Subcutaneous abdominal adipose tissue (tissue), 5 donors: Measurements from ENCODE around the gene CARNS1.
A peak's percentile ranks its signal among the peaks of the same experiment; 100 is the strongest.

ENCODE experiments used
- H3K27ac ChIP-seq: one replicate; pipeline ENCODE4 v1.7.0; 2013; ENCODE audit warnings: low read depth, mild to moderate bottlenecking, inconsistent platforms, low read length, moderate library complexity
- H3K27me3 ChIP-seq, 5 donors: one replicate each; pipeline ENCODE4 v1.7.0; 2013; ENCODE audit warnings: low read length in 5 of 5, inconsistent platforms in 1 of 5; ENCODE audit not compliant: control insufficient read depth in 5 of 5, insufficient read depth in 4 of 5
- H3K36me3 ChIP-seq, 5 donors: one replicate each; pipeline ENCODE4 v1.7.0; 2013; ENCODE audit warnings: low read length in 5 of 5; ENCODE audit not compliant: control insufficient read depth in 5 of 5, insufficient read depth in 5 of 5
- H3K4me1 ChIP-seq, 5 donors: one replicate each; pipeline ENCODE4 v1.7.0; 2013; ENCODE audit warnings: low read length in 5 of 5, mild to moderate bottlenecking in 3 of 5, moderate library complexity in 1 of 5; ENCODE audit not compliant: control insufficient read depth in 5 of 5, insufficient read depth in 5 of 5
- H3K4me3 ChIP-seq, 5 donors: one replicate each; pipeline ENCODE4 v1.7.0; 2013; ENCODE audit warnings: low read length in 5 of 5, low read depth in 1 of 5
- H3K9ac ChIP-seq, 5 donors: one replicate each; pipeline ENCODE4 v1.7.0; 2013; ENCODE audit warnings: low read length in 5 of 5, mild to moderate bottlenecking in 4 of 5, moderate library complexity in 3 of 5
- H3K9me3 ChIP-seq, 5 donors: one replicate each; pipeline ENCODE4 v1.7.0; 2013; ENCODE audit warnings: low read length in 5 of 5; ENCODE audit not compliant: control insufficient read depth in 5 of 5
- donor health status: healthy.
- donor health status: healthy.
- donor health status: healthy.
- donor health status: healthy.
- donor health status: healthy.

Gene CARNS1

GRCh38 chr11:67453816-67454732 lies 38.6 kb downstream of the CARNS1 start:
- Histone ChIP-seq H3K36me3 (no peaks in the 10 kb centered on the region), H3K27me3 (peaks cover 0 to 5% (median 0%) of the 10 kb centered on the region in 5 donors), H3K9ac (no peak overlapping the region), H3K4me3 (no peak overlapping the region), H3K27ac (no peak overlapping the region), H3K9me3 (no peaks in the 10 kb centered on the region), H3K4me1 (peaks cover 0 to 35% (median 12%) of the 10 kb centered on the region in 5 donors)

GRCh38 chr11:67455054-67455453 lies 39.6 kb downstream of the CARNS1 start, which contains the start of gene CABP4:
TSS of gene CABP4 (plus strand) at chr11:67455354. CDS start at chr11:67455424, 70 bp downstream.
- Histone ChIP-seq H3K4me3 (no peak within 1 kb of the TSS), H3K4me1 (peaks cover 0 to 29% (median 12%) of the 10 kb centered on the region in 5 donors), H3K36me3 (no peaks in the 10 kb centered on the region), H3K27ac (no peak within 1 kb of the TSS), H3K9ac (peak within 1 kb of the TSS in 1 of 5 donors; percentile 5), H3K9me3 (no peaks in the 10 kb centered on the region), H3K27me3 (peaks cover 0 to 5% (median 0%) of the 10 kb centered on the region in 5 donors)

GRCh38 chr11:67456068-67456705 lies 40.7 kb downstream of the CARNS1 start:
- H3K9ac ChIP-seq: no peak overlapping the region
- H3K4me3 ChIP-seq: no peak overlapping the region
- H3K27me3 ChIP-seq: peaks cover 0 to 5% (median 0%) of the 10 kb centered on the region in 5 donors
- H3K9me3 ChIP-seq: no peaks in the 10 kb centered on the region
- H3K27ac ChIP-seq: no peak overlapping the region
- H3K36me3 ChIP-seq: no peaks in the 10 kb centered on the region
- peaks cover 0 to 20% (median 10%) of the 10 kb centered on the region in 5 donors for H3K4me1 ChIP-seq

- Histone ChIP-seq H3K36me3 (no peaks in the 10 kb centered on the region), H3K27me3 (peaks cover 0 to 5% (median 0%) of the 10 kb centered on the region in 5 donors), H3K9me3 (no peaks in the 10 kb centered on the region), H3K4me1 (peaks cover 0 to 8% (median 4%) of the 10 kb centered on the region in 5 donors), H3K4me3 (no peak overlapping the region), H3K27ac (no peak overlapping the region), H3K9ac (no peak overlapping the region)
Measured at GRCh38 chr11:67457453-67457852, 42.0 kb downstream of the CARNS1 start.

GRCh38 chr11:67458266-67458665 lies 42.8 kb downstream of the CARNS1 start:
- H3K9ac ChIP-seq: no peak overlapping the region
- no peaks in the 10 kb centered on the region for H3K9me3 ChIP-seq
- no peaks in the 10 kb centered on the region for H3K4me1 ChIP-seq
- H3K27me3 ChIP-seq: peaks cover 0 to 5% (median 0%) of the 10 kb centered on the region in 5 donors
- no peak overlapping the region for H3K4me3 ChIP-seq
- no peak overlapping the region for H3K27ac ChIP-seq
- no peaks in the 10 kb centered on the region for H3K36me3 ChIP-seq

GRCh38 chr11:67463186-67463585 lies 47.7 kb downstream of the CARNS1 start:
- Histone ChIP-seq H3K27ac (no peak overlapping the region), H3K9me3 (no peaks in the 10 kb centered on the region), H3K9ac (no peak overlapping the region), H3K27me3 (no peaks in the 10 kb centered on the region), H3K4me1 (peaks cover 2 to 32% (median 25%) of the 10 kb centered on the region in 5 donors), H3K36me3 (no peaks in the 10 kb centered on the region), H3K4me3 (no peak overlapping the region)

GRCh38 chr11:67463680-67464410 lies 48.4 kb downstream of the CARNS1 start:
- Histone ChIP-seq H3K4me1 (peaks cover 5 to 39% (median 31%) of the 10 kb centered on the region in 5 donors), H3K36me3 (no peaks in the 10 kb centered on the region), H3K27me3 (no peaks in the 10 kb centered on the region), H3K27ac (peak overlapping the region; percentile 83), H3K4me3 (peak overlapping the region in 4 of 5 donors; percentile 47 to 71 (median 64)), H3K9me3 (no peaks in the 10 kb centered on the region), H3K9ac (peak overlapping the region in 4 of 5 donors; percentile 13 to 60 (median 50))

- Histone ChIP-seq H3K9ac (peak overlapping the region; percentile 13 to 65 (median 59)), H3K9me3 (no peaks in the 10 kb centered on the region), H3K27me3 (no peaks in the 10 kb centered on the region), H3K36me3 (no peaks in the 10 kb centered on the region), H3K27ac (peak overlapping the region; percentile 83), H3K4me3 (peak overlapping the region in 4 of 5 donors; percentile 62 to 71 (median 65)), H3K4me1 (peaks cover 5 to 44% (median 35%) of the 10 kb centered on the region in 5 donors)
Measured at GRCh38 chr11:67464411-67465188, 49.1 kb downstream of the CARNS1 start.

GRCh38 chr11:67465189-67465510 lies 49.7 kb downstream of the CARNS1 start:
- Histone ChIP-seq H3K36me3 (no peaks in the 10 kb centered on the region), H3K4me1 (peaks cover 5 to 47% (median 38%) of the 10 kb centered on the region in 5 donors), H3K4me3 (peak overlapping the region in 4 of 5 donors; percentile 62 to 71 (median 65)), H3K9ac (peak overlapping the region in 3 of 5 donors; percentile 59 to 65 (median 63)), H3K9me3 (no peaks in the 10 kb centered on the region), H3K27me3 (no peaks in the 10 kb centered on the region), H3K27ac (peak overlapping the region; percentile 83)
